ENCODE measurements around the gene RDH14. TPM values are rescaled to one million over a fixed set of nuclear protein-coding genes. Genes with fewer than 3 reads are reported as not detected.

The RDH14 gene, protein sequence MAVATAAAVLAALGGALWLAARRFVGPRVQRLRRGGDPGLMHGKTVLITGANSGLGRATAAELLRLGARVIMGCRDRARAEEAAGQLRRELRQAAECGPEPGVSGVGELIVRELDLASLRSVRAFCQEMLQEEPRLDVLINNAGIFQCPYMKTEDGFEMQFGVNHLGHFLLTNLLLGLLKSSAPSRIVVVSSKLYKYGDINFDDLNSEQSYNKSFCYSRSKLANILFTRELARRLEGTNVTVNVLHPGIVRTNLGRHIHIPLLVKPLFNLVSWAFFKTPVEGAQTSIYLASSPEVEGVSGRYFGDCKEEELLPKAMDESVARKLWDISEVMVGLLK
- total RNA-seq (11.7 TPM), polyA plus RNA-seq (10 to 100 TPM; 35.4 to 45.4 (median 44.3) TPM)

DNA sequence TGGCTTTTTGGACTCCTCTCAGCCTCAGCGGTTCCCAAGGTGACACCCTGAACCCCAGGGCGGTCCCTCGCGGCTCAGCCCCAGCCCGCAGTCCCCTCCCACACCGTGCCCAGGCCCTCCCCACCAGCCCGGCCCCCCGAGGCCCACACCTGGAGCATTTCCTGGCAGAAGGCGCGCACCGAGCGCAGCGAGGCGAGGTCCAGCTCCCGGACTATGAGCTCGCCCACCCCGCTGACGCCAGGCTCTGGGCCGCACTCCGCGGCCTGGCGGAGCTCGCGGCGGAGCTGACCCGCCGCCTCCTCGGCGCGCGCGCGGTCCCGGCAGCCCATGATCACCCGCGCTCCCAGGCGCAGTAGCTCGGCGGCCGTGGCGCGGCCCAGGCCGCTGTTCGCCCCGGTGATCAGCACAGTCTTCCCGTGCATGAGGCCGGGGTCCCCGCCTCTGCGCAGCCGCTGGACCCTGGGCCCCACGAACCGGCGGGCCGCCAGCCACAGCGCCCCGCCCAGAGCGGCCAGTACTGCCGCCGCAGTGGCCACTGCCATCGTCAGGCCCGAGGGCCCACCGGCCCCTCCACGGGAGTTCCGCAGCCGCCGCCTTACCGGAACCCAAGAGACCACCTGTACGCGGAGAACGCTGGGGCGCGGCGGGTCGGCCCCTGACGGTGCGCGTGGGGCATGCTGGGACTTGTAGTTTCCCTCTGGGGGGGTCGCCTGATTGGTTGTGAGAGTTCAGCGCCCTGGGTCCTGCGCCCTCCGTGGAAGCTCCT, at the start of gene RDH14:
TSS of gene RDH14 (minus strand) at position 623 of the 766 bp plus-strand sequence. CDS start at position 542, 81 bp downstream.
- Histone ChIP-seq H3K9me3 (ENCODE audit: control insufficient read depth in 2 of 2, low read length in 2 of 2) (peaks cover 4 to 5% of the 10 kb centered on the region in 2 experiments), H3K4me1 (ENCODE audit: control insufficient read depth, insufficient read depth, low read length, poor library complexity, severe bottlenecking) (peaks cover 10% of the 10 kb centered on the region), H3K36me3 (ENCODE audit: control insufficient read depth, insufficient read depth, low read length) (peaks cover 13% of the 10 kb centered on the region), H3K4me3 (ENCODE audit: low read depth, low read length) (peak within 1 kb of the TSS; percentile 89), H3K27me3 (ENCODE audit: control insufficient read depth, insufficient read depth, low read length) (no peaks in the 10 kb centered on the region), H3K27ac (ENCODE audit: insufficient read depth, low read length, poor library complexity, severe bottlenecking) (peak within 1 kb of the TSS; percentile 94)
- Mint-ChIP-seq H3K9me3 (peaks cover 0 to 4% (median 0%) of the 10 kb centered on the region in 7 donors), H3K27me3 (no peaks in the 10 kb centered on the region), H3K4me3 (peak within 1 kb of the TSS; percentile 81 to 99 (median 94)), H3K4me1 (peaks cover 31 to 51% (median 39%) of the 10 kb centered on the region in 4 donors), H3K36me3 (peaks cover 17% of the 10 kb centered on the region), H3K27ac (peak within 1 kb of the TSS; percentile 94 to 96 (median 94))
- DNase-seq (peak; percentile 89 to 95 (median 92)), ATAC-seq (ENCODE audit: low read depth in 2 of 2) (peak; percentile 95 to 96)

DNA sequence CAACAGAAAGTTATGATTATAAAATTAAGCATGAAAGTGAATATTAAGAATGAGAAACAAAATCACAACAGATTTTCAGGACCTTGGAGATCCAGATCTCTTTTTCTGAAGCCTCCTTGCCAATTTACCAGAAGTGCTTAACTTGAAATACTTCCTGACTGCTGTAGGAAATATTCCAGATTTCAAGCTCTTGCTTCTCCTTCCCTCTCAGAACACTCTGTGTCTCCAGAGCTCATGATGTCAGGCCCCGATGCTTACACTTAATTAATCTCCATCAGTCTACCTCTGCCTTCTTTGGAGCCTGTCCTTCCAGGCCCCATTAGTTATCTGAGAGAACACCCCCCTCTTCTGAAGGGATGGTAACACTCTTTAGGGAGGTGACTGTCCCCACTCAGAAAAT, 49.6 kb upstream of the RDH14 start:
- no peaks in the 10 kb centered on the region for H3K27me3 ChIP-seq (ENCODE audit: control insufficient read depth, insufficient read depth, low read length)
- no peak overlapping the region for H3K27ac Mint-ChIP-seq
- no peak overlapping the region for H3K4me3 Mint-ChIP-seq
- peaks cover 6% of the 10 kb centered on the region for H3K36me3 Mint-ChIP-seq
- no peaks in the 10 kb centered on the region for H3K9me3 Mint-ChIP-seq
- H3K9me3 ChIP-seq (ENCODE audit: control insufficient read depth in 2 of 2, low read length in 2 of 2) = no peaks in the 10 kb centered on the region
- H3K4me1 Mint-ChIP-seq = no peaks in the 10 kb centered on the region
- DNase-seq = no peak
- H3K27ac ChIP-seq (ENCODE audit: insufficient read depth, low read length, poor library complexity, severe bottlenecking) = no peak overlapping the region
- no peaks in the 10 kb centered on the region for H3K36me3 ChIP-seq (ENCODE audit: control insufficient read depth, insufficient read depth, low read length)
- no peak for ATAC-seq (ENCODE audit: low read depth in 2 of 2)
- no peaks in the 10 kb centered on the region for H3K4me1 ChIP-seq (ENCODE audit: control insufficient read depth, insufficient read depth, low read length, poor library complexity, severe bottlenecking)
- no peak overlapping the region for H3K4me3 ChIP-seq (ENCODE audit: low read depth, low read length)
- no peaks in the 10 kb centered on the region for H3K27me3 Mint-ChIP-seq

DNA sequence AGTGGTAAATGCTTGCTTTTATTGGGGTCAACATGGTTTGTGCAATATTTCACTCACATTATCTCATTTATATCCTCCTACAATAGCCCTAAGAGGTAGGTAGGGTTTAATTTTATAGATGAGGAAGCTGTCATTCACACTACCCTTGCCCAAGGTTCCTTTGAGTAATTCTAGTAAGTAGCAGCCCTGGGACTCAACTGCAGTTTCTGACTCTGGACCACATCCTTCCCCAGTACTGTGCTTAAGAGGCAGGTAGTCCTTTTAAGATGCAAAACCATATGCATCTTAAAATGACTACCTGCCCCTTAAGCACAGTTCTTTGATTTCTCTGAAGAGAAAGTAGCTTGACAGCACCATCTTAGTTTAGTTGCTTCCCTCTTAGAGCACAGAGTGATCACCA, 44.7 kb upstream of the RDH14 start:
- Mint-ChIP-seq H3K27ac (peak overlapping the region in 1 of 3 donors; percentile 57), H3K27me3 (no peaks in the 10 kb centered on the region)

DNA sequence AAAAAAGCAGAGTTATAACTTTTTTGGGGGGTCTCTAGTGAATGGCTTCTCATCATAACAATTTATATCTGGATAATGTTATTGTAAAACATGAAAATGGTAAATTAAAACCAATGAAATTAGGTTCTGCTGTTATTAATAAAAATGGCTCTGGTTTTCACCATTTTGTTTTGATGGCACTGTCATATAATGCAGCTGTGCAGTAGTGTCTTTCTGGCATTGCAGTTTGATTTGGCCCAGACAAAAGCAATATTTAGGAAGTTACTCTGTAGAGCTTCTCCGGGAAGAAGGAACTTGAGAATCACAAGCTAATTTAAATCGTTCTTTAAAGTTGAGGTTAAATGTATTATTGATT, 44.1 kb upstream of the RDH14 start:
- Mint-ChIP-seq H3K4me3 (no peak overlapping the region), H3K36me3 (no peaks in the 10 kb centered on the region), H3K9me3 (no peaks in the 10 kb centered on the region), H3K27me3 (no peaks in the 10 kb centered on the region), H3K27ac (no peak overlapping the region), H3K4me1 (no peaks in the 10 kb centered on the region)
- H3K36me3 ChIP-seq (ENCODE audit: control insufficient read depth, insufficient read depth, low read length) = no peaks in the 10 kb centered on the region
- ATAC-seq (ENCODE audit: low read depth in 2 of 2) (no peak), DNase-seq (no peak)
- H3K27ac ChIP-seq (ENCODE audit: insufficient read depth, low read length, poor library complexity, severe bottlenecking) = no peak overlapping the region
- H3K4me3 ChIP-seq (ENCODE audit: low read depth, low read length) = no peak overlapping the region
- H3K9me3 ChIP-seq (ENCODE audit: control insufficient read depth in 2 of 2, low read length in 2 of 2) = no peaks in the 10 kb centered on the region
- no peaks in the 10 kb centered on the region for H3K27me3 ChIP-seq (ENCODE audit: control insufficient read depth, insufficient read depth, low read length)
- H3K4me1 ChIP-seq (ENCODE audit: control insufficient read depth, insufficient read depth, low read length, poor library complexity, severe bottlenecking) = no peaks in the 10 kb centered on the region

More for the DNA sequence above, 44.7 kb upstream of the RDH14 start:
- Histone ChIP-seq H3K27ac (ENCODE audit: insufficient read depth, low read length, poor library complexity, severe bottlenecking) (no peak overlapping the region), H3K36me3 (ENCODE audit: control insufficient read depth, insufficient read depth, low read length) (no peaks in the 10 kb centered on the region), H3K9me3 (ENCODE audit: control insufficient read depth in 2 of 2, low read length in 2 of 2) (no peaks in the 10 kb centered on the region), H3K4me1 (ENCODE audit: control insufficient read depth, insufficient read depth, low read length, poor library complexity, severe bottlenecking) (no peaks in the 10 kb centered on the region), H3K27me3 (ENCODE audit: control insufficient read depth, insufficient read depth, low read length) (no peaks in the 10 kb centered on the region), H3K4me3 (ENCODE audit: low read depth, low read length) (no peak overlapping the region)
- DNase-seq (peak in 1 of 3 donors; percentile 20), ATAC-seq (ENCODE audit: low read depth in 2 of 2) (peak in 1 of 2 donors; percentile 70)
- Mint-ChIP-seq H3K4me1 (no peaks in the 10 kb centered on the region), H3K9me3 (no peaks in the 10 kb centered on the region), H3K36me3 (no peaks in the 10 kb centered on the region), H3K4me3 (no peak overlapping the region)

DNA sequence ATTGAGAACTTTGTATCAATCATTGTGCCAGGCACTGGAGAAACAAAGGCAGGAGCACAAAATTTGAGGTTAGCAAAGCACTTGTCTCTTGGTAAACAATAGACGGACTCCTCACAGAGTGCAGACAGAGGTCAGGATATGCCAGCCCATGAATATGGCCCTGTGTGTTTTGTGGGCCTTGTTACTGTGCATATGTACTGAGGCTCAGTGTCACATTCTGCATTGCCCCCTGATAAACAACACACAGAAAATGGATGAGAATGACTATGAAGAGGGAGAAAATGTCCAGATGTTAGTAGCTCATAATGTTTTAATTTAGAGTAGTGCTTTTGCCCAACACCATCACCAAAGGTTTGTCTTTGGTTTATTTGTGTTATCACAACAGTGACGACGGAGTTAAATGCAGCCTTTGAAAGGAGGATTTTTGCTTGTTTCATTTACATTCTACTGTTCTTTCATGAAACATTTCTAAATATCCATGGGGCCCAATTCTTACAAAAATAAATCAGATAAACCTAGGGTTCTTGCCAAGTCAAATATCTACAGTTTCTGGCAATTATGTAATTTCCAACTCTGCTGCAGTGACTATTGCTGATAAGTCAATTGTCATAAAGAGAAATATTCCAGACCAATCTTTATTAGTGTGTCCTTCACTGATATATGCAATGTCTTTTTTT, 43.5 kb upstream of the RDH14 start:
- Mint-ChIP-seq H3K27me3 (no peaks in the 10 kb centered on the region), H3K36me3 (no peaks in the 10 kb centered on the region), H3K9me3 (no peaks in the 10 kb centered on the region), H3K4me1 (no peaks in the 10 kb centered on the region), H3K4me3 (no peak overlapping the region), H3K27ac (no peak overlapping the region)
- Histone ChIP-seq H3K27ac (ENCODE audit: insufficient read depth, low read length, poor library complexity, severe bottlenecking) (no peak overlapping the region), H3K4me3 (ENCODE audit: low read depth, low read length) (no peak overlapping the region), H3K27me3 (ENCODE audit: control insufficient read depth, insufficient read depth, low read length) (no peaks in the 10 kb centered on the region), H3K36me3 (ENCODE audit: control insufficient read depth, insufficient read depth, low read length) (no peaks in the 10 kb centered on the region), H3K9me3 (ENCODE audit: control insufficient read depth in 2 of 2, low read length in 2 of 2) (no peaks in the 10 kb centered on the region), H3K4me1 (ENCODE audit: control insufficient read depth, insufficient read depth, low read length, poor library complexity, severe bottlenecking) (no peaks in the 10 kb centered on the region)
- ATAC-seq (ENCODE audit: low read depth in 2 of 2) (no peak), DNase-seq (no peak)

DNA sequence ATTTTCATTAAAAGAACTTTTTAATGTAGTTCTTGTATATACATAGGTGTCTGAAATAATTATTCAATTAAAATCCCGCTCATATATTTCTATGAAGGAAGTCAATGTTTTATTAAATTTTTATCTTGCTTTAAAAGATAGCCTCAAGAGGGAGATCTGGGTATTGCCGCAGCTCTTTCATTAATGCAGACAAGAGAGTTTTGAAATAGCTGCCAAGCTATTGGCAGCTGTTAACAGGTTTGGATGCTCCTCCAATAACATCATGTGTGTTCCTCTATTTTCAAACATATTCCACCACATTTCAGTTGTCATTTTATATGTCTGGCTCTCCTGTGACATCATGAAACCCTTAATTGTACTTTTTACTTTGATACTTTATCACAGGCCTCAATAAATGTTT, 41.8 kb upstream of the RDH14 start:
- Mint-ChIP-seq H3K27ac (no peak overlapping the region), H3K4me3 (no peak overlapping the region), H3K4me1 (no peaks in the 10 kb centered on the region), H3K27me3 (no peaks in the 10 kb centered on the region), H3K36me3 (no peaks in the 10 kb centered on the region), H3K9me3 (no peaks in the 10 kb centered on the region)
- no peak overlapping the region for H3K27ac ChIP-seq (ENCODE audit: insufficient read depth, low read length, poor library complexity, severe bottlenecking)
- H3K9me3 ChIP-seq (ENCODE audit: control insufficient read depth in 2 of 2, low read length in 2 of 2) = no peaks in the 10 kb centered on the region
- no peaks in the 10 kb centered on the region for H3K36me3 ChIP-seq (ENCODE audit: control insufficient read depth, insufficient read depth, low read length)
- DNase-seq (no peak), ATAC-seq (ENCODE audit: low read depth in 2 of 2) (no peak)
- H3K27me3 ChIP-seq (ENCODE audit: control insufficient read depth, insufficient read depth, low read length) = no peaks in the 10 kb centered on the region
- H3K4me1 ChIP-seq (ENCODE audit: control insufficient read depth, insufficient read depth, low read length, poor library complexity, severe bottlenecking) = no peaks in the 10 kb centered on the region
- no peak overlapping the region for H3K4me3 ChIP-seq (ENCODE audit: low read depth, low read length)

DNA sequence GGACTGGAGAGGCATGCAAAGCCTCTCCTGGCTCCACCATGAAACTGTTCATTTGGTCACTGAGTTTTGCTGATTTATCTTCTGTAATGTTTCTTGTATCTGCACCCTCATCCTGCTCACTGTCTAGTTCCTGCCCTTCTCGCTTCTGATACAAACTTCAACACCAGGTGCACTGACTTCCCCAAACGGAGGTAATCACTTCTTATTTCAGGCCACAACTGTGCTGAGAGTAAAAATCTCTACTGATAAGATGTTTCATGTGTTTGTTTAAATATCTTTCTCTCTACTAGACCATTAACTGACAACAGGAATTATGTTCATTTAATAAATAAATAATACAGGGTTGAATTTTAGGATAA, 39.8 kb upstream of the RDH14 start:
- Histone ChIP-seq H3K9me3 (ENCODE audit: control insufficient read depth in 2 of 2, low read length in 2 of 2) (no peaks in the 10 kb centered on the region), H3K4me3 (ENCODE audit: low read depth, low read length) (no peak overlapping the region), H3K36me3 (ENCODE audit: control insufficient read depth, insufficient read depth, low read length) (no peaks in the 10 kb centered on the region), H3K4me1 (ENCODE audit: control insufficient read depth, insufficient read depth, low read length, poor library complexity, severe bottlenecking) (no peaks in the 10 kb centered on the region), H3K27me3 (ENCODE audit: control insufficient read depth, insufficient read depth, low read length) (no peaks in the 10 kb centered on the region), H3K27ac (ENCODE audit: insufficient read depth, low read length, poor library complexity, severe bottlenecking) (no peak overlapping the region)
- H3K36me3 Mint-ChIP-seq = peaks cover 10% of the 10 kb centered on the region
- ATAC-seq (ENCODE audit: low read depth in 2 of 2) (no peak), DNase-seq (no peak)
- no peak overlapping the region for H3K4me3 Mint-ChIP-seq
- no peaks in the 10 kb centered on the region for H3K9me3 Mint-ChIP-seq
- H3K27ac Mint-ChIP-seq = no peak overlapping the region
- no peaks in the 10 kb centered on the region for H3K4me1 Mint-ChIP-seq
- no peaks in the 10 kb centered on the region for H3K27me3 Mint-ChIP-seq

Data from CD4-positive, CD25-positive, alpha-beta regulatory T cell (primary cell).